NOMO-1 treated with DMSO at 0.1 percent for 48 hours (cell line): Measurements from ENCODE around the gene ALPI.

ENCODE experiments used
- DNase-seq: peaks from one replicate; lab custom pipeline; 2025; ENCODE audit not compliant: unreplicated experiment; lab: John Stamatoyannopoulos, UW

ALPI gene

GRCh38 chr2:232496501-232497270 is 40.7 kb downstream of the ALPI start:
- DNase-seq = no peak

GRCh38 chr2:232497348-232497747 is 41.4 kb downstream of the ALPI start:
- no peak for DNase-seq

GRCh38 chr2:232498452-232498851 is 42.5 kb downstream of the ALPI start:
- DNase-seq = no peak

GRCh38 chr2:232501331-232501771 is 45.4 kb downstream of the ALPI start:
- no peak for DNase-seq

- DNase-seq = no peak
Observed at GRCh38 chr2:232501794-232502390, 45.9 kb downstream of the ALPI start.

- no peak for DNase-seq
Observed at GRCh38 chr2:232502511-232502910, 46.6 kb downstream of the ALPI start.

- DNase-seq = no peak
Observed at GRCh38 chr2:232502911-232503808, 47.2 kb downstream of the ALPI start.

GRCh38 chr2:232503809-232504323 is 47.9 kb downstream of the ALPI start:
- DNase-seq = no peak

GRCh38 chr2:232504438-232504837 is 48.5 kb downstream of the ALPI start:
- DNase-seq = no peak

GRCh38 chr2:232505856-232506255 is 49.9 kb downstream of the ALPI start:
- DNase-seq = no peak

GRCh38 chr2:232506709-232507108 is 50.8 kb downstream of the ALPI start:
- DNase-seq = no peak

- no peak for DNase-seq
Observed at GRCh38 chr2:232508251-232508650, 52.3 kb downstream of the ALPI start.
